Heart left ventricle (tissue), 16 donors: ENCODE data around the gene ASB6. TPM values are rescaled to one million over a fixed set of nuclear protein-coding genes. Genes with fewer than 3 reads are reported as not detected.
A peak's percentile ranks its signal among the peaks of the same experiment; 100 is the strongest.

Experiments
- ATAC-seq, 4 donors: fragments of 200-7000 bp; cut with Tn5 transposase; one replicate each; pipeline ENCODE4 v1.9.1; 2020 to 2022; ENCODE audit warnings: moderate library complexity in 4 of 4, mild to moderate bottlenecking in 3 of 4, moderate number of reproducible peaks in 1 of 4
- DNase-seq, 5 donors: peaks; one replicate each; pipeline ENCODE4 v3.0.0-alpha.2; 2020
- H3K27ac ChIP-seq, 12 donors: fragments of 200-600 bp; sonication (generic) in 4 of 12; one replicate each; pipeline versions ENCODE4 v1.5.0 to v1.8.0; 2016 to 2022; ENCODE audit warnings: mild to moderate bottlenecking in 2 of 12
- H3K27me3 ChIP-seq, 9 donors: fragments of 200-600 bp; sonication (generic) in 2 of 9; one replicate each; pipeline versions ENCODE4 v1.5.1 to v1.8.0; 2016 to 2022; ENCODE audit warnings: mild to moderate bottlenecking in 3 of 9
- H3K36me3 ChIP-seq, 9 donors: fragments of 200-600 bp; sonication (generic) in 2 of 9; one replicate each; pipeline versions ENCODE4 v1.5.0 to v1.8.0; 2018 to 2022; ENCODE audit warnings: mild to moderate bottlenecking in 2 of 9
- H3K4me1 ChIP-seq, 12 donors: fragments of 200-600 bp; sonication (generic) in 4 of 12; one replicate each; pipeline versions ENCODE4 v1.5.0 to v1.8.0; 2016 to 2022; ENCODE audit warnings: mild to moderate bottlenecking in 3 of 12
- H3K4me3 ChIP-seq, 12 donors: fragments of 200-600 bp; sonication (generic) in 4 of 12; one replicate each; pipeline versions ENCODE4 v1.5.0 to v1.8.0; 2017 to 2022; ENCODE audit warnings: mild to moderate bottlenecking in 9 of 12, moderate library complexity in 4 of 12
- H3K9me3 ChIP-seq, 12 donors: fragments of 200-600 bp; sonication (generic) in 4 of 12; one replicate each; pipeline versions ENCODE4 v1.5.0 to v1.8.0; 2016 to 2022; ENCODE audit warnings: mild to moderate bottlenecking in 1 of 12
- POLR2A ChIP-seq, 2 donors: fragments of 450-650 bp; IDR thresholded peaks; one replicate each; pipeline ENCODE4 v1.6.1; 2017; ENCODE audit warnings: antibody characterized with exemption in 2 of 2, mild to moderate bottlenecking in 2 of 2, moderate library complexity in 2 of 2
- WGBS, 4 donors: extraction: QIAGEN DNeasy Blood & Tissue Kit in 2 of 4; methylation state at CpG; one replicate each; pipeline versions ENCODE4 v1.1.5 to v1.1.7; 2013 to 2018; 5-methylcytosine and 5-hydroxymethylcytosine counted together
- intact Hi-C, 10 donors: fragments of 100-400 bp; cut with DNase I; formaldehyde crosslinking; loops; one replicate each; pipeline versions ENCODE4 v1.11.1 to v1.14.2; 2022
- polyA plus RNA-seq, 2 donors: library from polyadenylated mRNA; stranded (reverse); fragments of 200-250 nt; gene quantifications; one replicate each; pipeline ENCODE4 v1.2.3, GENCODE V29; 2013
- total RNA-seq, 9 donors: library from RNA; depleted of rRNA in 2 of 9; stranded (reverse); fragments of >200 nt in 2 of 9; fragmentation: NEBNext Ultra II Directional in 3 of 9; extraction: Animal tissue kit (Norgen Biotek cat#: 25700) in 3 of 9; gene quantifications; one replicate each; pipeline versions ENCODE4 v1.1.0 to v1.2.4, GENCODE V29; 2016 to 2023
- TF ChIP-seq, protein P1 (sequence below), 12 donors: fragments of 200-600 bp; sonication (generic) in 4 of 12; IDR thresholded peaks; one replicate each; pipeline versions ENCODE4 v1.5.0 to v1.8.0; 2018 to 2022; ENCODE audit warnings: antibody characterized with exemption in 12 of 12, mild to moderate bottlenecking in 5 of 12
- donor health status: ischemic (EF 13 %, LVEDD 7.1; RV severe dilation, severe dysfunction).
- donor health status: healthy with polysubstance abuse.
- donor health status: DM: no; HTN: yes; CAD: no.
- donor health status: DM: no; HTN: no; CAD: no.
- donor health status: ischemic (EF 25% LVEDD 6.9; RV normal size, moderate dysfunction).
- donor health status: ischemic (EF 25% LVEDD 5.7; RV mildly dilated, moderate dysfunction).
- donor health status: healthy.
- donor health status: DM: yes; HTN: yes; CAD: no.
- donor health status: ischemic (EF 35%, LVEDD 5.7; RV mildly dilated, moderate dysfunction).
- donor health status: nonischemic (EF 11% LVEDD 7.7; RV severe dilation, severe dysfunction).
- donor health status: DM: yes; HTN: yes; CAD: no.
- donor health status: PGD.
- donor health status: ischemic (EF 29% LVEDD 5.4; RV normal size, mild dysfunction).
- donor health status: nonischemic (EF 23%, LVEDD 6.1; RV moderate dilation, normal function).

The ASB6 gene
- total and polyA plus RNA-seq, 11 donors, result 7.5 to 22.5 (median 10.3) TPM

DNA sequence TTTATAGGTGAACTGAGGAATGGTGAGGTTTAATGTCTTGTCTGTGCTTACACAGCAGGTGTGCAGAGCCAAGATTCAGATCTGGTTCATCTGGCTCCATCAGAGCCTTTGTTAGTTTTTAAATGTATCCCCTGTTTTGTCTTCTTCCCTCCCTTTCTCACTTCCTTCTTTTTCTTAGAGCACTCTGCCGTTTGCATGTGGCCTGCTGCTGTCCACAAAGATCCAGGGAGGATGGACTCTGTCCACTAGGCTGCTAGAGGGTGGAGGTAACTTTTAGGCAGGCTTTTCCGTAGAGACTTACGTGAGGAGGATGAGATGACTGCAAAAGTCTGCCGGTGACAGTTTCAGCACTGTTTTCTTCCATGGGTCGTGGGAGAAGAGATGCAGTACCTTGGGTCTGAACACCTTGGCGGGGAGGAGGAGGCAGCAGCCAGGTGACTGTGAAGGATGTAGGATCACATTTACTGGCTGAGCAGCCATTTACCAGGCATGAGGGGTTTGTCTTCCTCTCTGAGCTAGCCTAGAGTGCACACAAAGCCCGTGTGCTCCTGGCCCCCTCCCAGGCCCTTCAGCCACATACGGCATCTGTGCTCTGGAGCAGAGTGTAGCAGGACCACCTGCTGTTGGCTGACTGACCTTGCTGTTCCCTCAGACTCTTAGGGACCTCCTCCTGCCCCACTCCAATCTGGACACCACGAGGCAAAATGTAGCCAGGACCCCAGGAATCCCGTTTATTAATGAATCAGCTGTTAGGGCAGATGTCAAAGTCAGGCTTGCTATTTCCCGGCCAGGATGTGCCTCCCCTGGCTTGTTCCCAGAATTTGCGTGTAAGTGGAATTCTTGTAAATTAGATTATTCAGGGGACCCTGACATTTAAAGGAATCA is 14.2 kb downstream of the ASB6 start:
- 37 to 44% (median 38%) methylated on average over 9 to 12 of the region's 12 CpGs for WGBS, 4 donors

DNA sequence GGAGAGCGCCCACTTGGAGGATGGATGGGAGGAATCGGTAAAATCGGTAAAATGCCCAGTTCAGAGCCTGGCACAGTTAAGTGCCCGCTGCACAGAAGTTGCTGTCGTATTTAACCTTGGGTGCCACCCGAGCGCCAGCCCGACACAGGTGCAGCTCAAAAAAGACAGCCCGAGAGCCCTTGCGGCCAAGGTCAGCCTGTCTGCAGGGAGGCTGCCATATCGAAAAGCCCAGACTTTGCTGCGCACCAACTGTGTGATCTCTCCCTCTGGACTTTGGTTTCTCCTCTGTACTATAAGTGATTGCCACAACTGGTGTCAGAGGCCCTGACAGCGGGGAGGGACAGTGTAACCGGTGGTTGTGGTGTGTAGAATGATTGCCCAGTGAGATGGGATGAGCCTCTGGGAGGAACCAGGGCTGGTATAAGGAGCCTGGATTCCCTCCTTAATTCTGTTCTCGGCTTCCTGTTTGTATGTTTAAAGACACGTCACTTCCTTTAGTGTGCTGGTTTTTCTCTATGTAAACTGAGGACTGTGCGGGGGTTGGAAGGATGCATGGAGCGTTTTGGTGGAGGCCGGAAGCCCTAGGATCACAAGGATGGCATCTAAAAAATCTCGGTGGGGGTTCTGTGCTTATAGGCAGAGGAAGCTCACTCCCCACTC is 15.2 kb downstream of the ASB6 start:
- ATAC-seq (peak in 3 of 4 donors; percentile 25 to 33 (median 30)), DNase-seq (peak in 1 of 5 donors; percentile 20)
- 1 to 2% (median 2%) methylated on average over 20 of the region's 20 CpGs for WGBS, 4 donors
- Histone ChIP-seq H3K27me3 (no peaks in the 10 kb centered on the region), H3K36me3 (peaks cover 0 to 6% (median 0%) of the 10 kb centered on the region in 9 donors), H3K9me3 (no peaks in the 10 kb centered on the region), H3K4me1 (peaks cover 20 to 72% (median 52%) of the 10 kb centered on the region in 12 donors), H3K27ac (peak overlapping the region; percentile 60 to 98 (median 94)), H3K4me3 (peak overlapping the region; percentile 64 to 85 (median 72))
- intact Hi-C loops, result loop anchor here in 1 of 10 donors (5.0 kb wide), 1 partner anchor 494 kb away; no protein-coding TSS in a partner anchor
- TF ChIP-seq, protein P1, sequence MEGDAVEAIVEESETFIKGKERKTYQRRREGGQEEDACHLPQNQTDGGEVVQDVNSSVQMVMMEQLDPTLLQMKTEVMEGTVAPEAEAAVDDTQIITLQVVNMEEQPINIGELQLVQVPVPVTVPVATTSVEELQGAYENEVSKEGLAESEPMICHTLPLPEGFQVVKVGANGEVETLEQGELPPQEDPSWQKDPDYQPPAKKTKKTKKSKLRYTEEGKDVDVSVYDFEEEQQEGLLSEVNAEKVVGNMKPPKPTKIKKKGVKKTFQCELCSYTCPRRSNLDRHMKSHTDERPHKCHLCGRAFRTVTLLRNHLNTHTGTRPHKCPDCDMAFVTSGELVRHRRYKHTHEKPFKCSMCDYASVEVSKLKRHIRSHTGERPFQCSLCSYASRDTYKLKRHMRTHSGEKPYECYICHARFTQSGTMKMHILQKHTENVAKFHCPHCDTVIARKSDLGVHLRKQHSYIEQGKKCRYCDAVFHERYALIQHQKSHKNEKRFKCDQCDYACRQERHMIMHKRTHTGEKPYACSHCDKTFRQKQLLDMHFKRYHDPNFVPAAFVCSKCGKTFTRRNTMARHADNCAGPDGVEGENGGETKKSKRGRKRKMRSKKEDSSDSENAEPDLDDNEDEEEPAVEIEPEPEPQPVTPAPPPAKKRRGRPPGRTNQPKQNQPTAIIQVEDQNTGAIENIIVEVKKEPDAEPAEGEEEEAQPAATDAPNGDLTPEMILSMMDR (IDR thresholded peaks at IDR 0.05), result no peak
- TF ChIP-seq POLR2A (IDR thresholded peaks at IDR 0.05), result no peak

More for the DNA sequence above, 14.2 kb downstream of the ASB6 start:
- Histone ChIP-seq H3K27ac (peak overlapping the region in 8 of 12 donors; percentile 78 to 98 (median 96)), H3K4me3 (peak overlapping the region in 11 of 12 donors; percentile 64 to 85 (median 74)), H3K27me3 (no peaks in the 10 kb centered on the region), H3K4me1 (peaks cover 22 to 78% (median 58%) of the 10 kb centered on the region in 12 donors), H3K9me3 (no peaks in the 10 kb centered on the region), H3K36me3 (peaks cover 0 to 13% (median 4%) of the 10 kb centered on the region in 9 donors)
- ATAC-seq (no peak), DNase-seq (no peak)
- TF ChIP-seq POLR2A (IDR thresholded peaks at IDR 0.05), result no peak
- TF ChIP-seq, protein P1 (IDR thresholded peaks at IDR 0.05), result no peak
- intact Hi-C loops, result loop anchor here in 1 of 10 donors (5.0 kb wide), 1 partner anchor 495 kb away; no protein-coding TSS in a partner anchor

DNA sequence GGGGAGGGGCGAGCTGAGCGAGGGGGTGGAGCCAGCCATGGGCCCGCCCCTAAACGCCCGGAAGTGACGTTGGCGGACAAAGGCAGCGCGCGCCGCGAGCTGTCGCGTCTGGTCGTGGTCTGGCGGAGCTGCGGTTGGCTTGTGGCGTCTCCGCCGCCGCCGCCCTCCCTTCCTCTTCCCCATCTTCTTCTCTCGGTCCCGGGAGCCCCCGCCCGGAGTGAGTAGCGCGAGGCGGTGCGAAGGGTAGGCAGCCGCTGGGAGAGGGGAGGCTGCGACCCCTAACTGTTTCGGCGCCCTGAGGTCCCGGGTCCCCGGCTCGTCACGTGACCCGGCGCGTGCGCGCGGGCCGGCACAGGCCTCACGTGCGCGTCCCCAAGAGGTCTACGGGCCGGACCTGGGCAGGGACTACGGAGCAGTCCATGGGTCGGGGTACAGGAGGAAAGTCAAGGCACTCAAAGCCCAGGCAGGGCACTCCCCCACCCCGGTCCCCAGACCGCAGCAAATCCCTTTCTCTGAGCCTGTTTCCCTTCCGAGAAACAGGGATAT is 15.8 kb downstream of the ASB6 start, which contains the start of gene NTMT1:
NTMT1 (plus strand) TSS at position 85 of the 546 bp plus-strand sequence. CDS start 6,541 bp downstream, outside the sequence.
- DNase-seq (peak; percentile 86 to 95 (median 91)), ATAC-seq (peak; percentile 79 to 94 (median 92))
- TF ChIP-seq, protein P1 (IDR thresholded peaks at IDR 0.05), result no peak
- TF ChIP-seq POLR2A (IDR thresholded peaks at IDR 0.05), result peak; percentile 79 to 96
- WGBS, 4 donors, result 0 to 1% (median 1%) methylated on average over 28 to 55 of the region's 55 CpGs
- Histone ChIP-seq H3K27me3 (peaks cover 0 to 4% (median 0%) of the 10 kb centered on the region in 9 donors), H3K4me3 (peak within 1 kb of the TSS; percentile 64 to 85 (median 72)), H3K36me3 (peaks cover 0 to 6% (median 0%) of the 10 kb centered on the region in 9 donors), H3K27ac (peak within 1 kb of the TSS; percentile 60 to 98 (median 94)), H3K9me3 (no peaks in the 10 kb centered on the region), H3K4me1 (peaks cover 16 to 66% (median 46%) of the 10 kb centered on the region in 12 donors)
- intact Hi-C loops, result loop anchor here in 1 of 10 donors (5.0 kb wide), 1 partner anchor 494 kb away; no protein-coding TSS in a partner anchor
